Tibial nerve (tissue), 4 donors: Measurements from ENCODE around the gene SEMA3A. TPM values are rescaled to one million over a fixed set of nuclear protein-coding genes. Genes with fewer than 3 reads are reported as not detected.

Experiments used
- DNase-seq, 2 donors: peaks; one replicate each; pipeline ENCODE4 v3.0.0-alpha.2; 2019; ENCODE audit warnings: low spot score in 2 of 2
- H3K27ac ChIP-seq, 4 donors: fragments of 200-600 bp; sonication (generic) in 3 of 4; one replicate each; pipeline ENCODE4 v1.5.1; 2017 to 2019; ENCODE audit warnings: mild to moderate bottlenecking in 1 of 4
- H3K27me3 ChIP-seq, 2 donors: fragments of 200-600 bp; sonication (generic) in 1 of 2; one replicate each; pipeline versions ENCODE4 v1.5.1 to v1.6.0; 2017 to 2019
- H3K36me3 ChIP-seq, 3 donors: fragments of 200-600 bp; sonication (generic); one replicate each; pipeline ENCODE4 v1.5.1; 2018 to 2019
- H3K4me1 ChIP-seq, 4 donors: fragments of 200-600 bp; sonication (generic) in 3 of 4; one replicate each; pipeline ENCODE4 v1.5.1; 2017 to 2019
- H3K4me3 ChIP-seq, 4 donors: fragments of 200-600 bp; sonication (generic) in 3 of 4; one replicate each; pipeline ENCODE4 v1.5.1; 2017 to 2019; ENCODE audit warnings: mild to moderate bottlenecking in 1 of 4, moderate library complexity in 1 of 4
- H3K9me3 ChIP-seq, 4 donors: fragments of 200-600 bp; sonication (generic) in 3 of 4; one replicate each; pipeline ENCODE4 v1.5.1; 2017 to 2019
- EP300 ChIP-seq, 2 donors: sonication (generic); formaldehyde crosslinking; IDR thresholded peaks; one replicate each; pipeline ENCODE4 v1.6.1; 2017; ENCODE audit warnings: antibody characterized with exemption in 2 of 2, mild to moderate bottlenecking in 1 of 2
- POLR2A ChIP-seq, 2 donors: fragments of 450-650 bp; IDR thresholded peaks; one replicate each; pipeline ENCODE4 v1.6.1; 2017; ENCODE audit warnings: antibody characterized with exemption in 2 of 2, mild to moderate bottlenecking in 2 of 2, moderate library complexity in 2 of 2
- WGBS, 2 donors: methylation state at CpG; one replicate each; pipeline ENCODE4 v1.1.5; 2018; 5-methylcytosine and 5-hydroxymethylcytosine counted together
- total RNA-seq, 4 donors: library from RNA; depleted of rRNA; stranded (reverse); fragments of >200 nt; gene quantifications; one replicate each; pipeline ENCODE4 v1.1.0, GENCODE V29; 2016
- TF ChIP-seq, protein P1 (sequence below), 5 experiments: fragments of 200-600 bp in 3 of 5; fragments of 450-650 bp in 2 of 5; sonication (generic) in 3 of 5; IDR thresholded peaks; one replicate each; pipeline ENCODE4 v1.5.1; 2016 to 2019; ENCODE audit warnings: antibody characterized with exemption in 5 of 5, mild to moderate bottlenecking in 3 of 5, moderate library complexity in 2 of 5

Gene SEMA3A
- total RNA-seq, 4 donors from 2014 or later, result 2.9 to 9.3 (median 6.8) TPM

DNA sequence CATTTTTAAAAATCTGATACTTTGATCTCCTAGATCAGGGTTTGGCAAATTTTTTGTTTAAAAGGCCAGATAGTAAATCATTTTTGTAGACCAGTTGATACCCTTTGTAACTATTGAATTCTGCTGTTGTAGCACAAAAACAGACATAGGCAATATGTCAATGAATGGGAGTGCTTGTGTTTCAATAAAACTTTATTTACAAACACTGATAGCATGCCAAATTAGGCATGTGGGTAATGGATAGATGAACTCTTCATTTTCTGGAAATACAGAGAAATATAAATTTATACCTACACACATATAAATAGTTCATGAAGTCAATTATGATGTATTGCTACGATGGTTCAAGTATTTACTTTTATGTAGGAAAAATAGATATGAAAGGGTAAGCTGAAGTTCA lies 60.4 kb downstream of the SEMA3A start:
- Histone ChIP-seq H3K27ac (no peak overlapping the region), H3K4me3 (no peak overlapping the region), H3K27me3 (no peaks in the 10 kb centered on the region), H3K36me3 (no peaks in the 10 kb centered on the region), H3K9me3 (no peaks in the 10 kb centered on the region), H3K4me1 (no peaks in the 10 kb centered on the region)
- DNase-seq, result no peak
- WGBS, 2 donors, result 98% methylated on average over 1 of the region's 1 CpG
- no peak for TF ChIP-seq POLR2A (IDR thresholded peaks at IDR 0.05)
- TF ChIP-seq EP300 (IDR thresholded peaks at IDR 0.05), result no peak
- TF ChIP-seq, protein P1, sequence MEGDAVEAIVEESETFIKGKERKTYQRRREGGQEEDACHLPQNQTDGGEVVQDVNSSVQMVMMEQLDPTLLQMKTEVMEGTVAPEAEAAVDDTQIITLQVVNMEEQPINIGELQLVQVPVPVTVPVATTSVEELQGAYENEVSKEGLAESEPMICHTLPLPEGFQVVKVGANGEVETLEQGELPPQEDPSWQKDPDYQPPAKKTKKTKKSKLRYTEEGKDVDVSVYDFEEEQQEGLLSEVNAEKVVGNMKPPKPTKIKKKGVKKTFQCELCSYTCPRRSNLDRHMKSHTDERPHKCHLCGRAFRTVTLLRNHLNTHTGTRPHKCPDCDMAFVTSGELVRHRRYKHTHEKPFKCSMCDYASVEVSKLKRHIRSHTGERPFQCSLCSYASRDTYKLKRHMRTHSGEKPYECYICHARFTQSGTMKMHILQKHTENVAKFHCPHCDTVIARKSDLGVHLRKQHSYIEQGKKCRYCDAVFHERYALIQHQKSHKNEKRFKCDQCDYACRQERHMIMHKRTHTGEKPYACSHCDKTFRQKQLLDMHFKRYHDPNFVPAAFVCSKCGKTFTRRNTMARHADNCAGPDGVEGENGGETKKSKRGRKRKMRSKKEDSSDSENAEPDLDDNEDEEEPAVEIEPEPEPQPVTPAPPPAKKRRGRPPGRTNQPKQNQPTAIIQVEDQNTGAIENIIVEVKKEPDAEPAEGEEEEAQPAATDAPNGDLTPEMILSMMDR (IDR thresholded peaks at IDR 0.05), result no peak

DNA sequence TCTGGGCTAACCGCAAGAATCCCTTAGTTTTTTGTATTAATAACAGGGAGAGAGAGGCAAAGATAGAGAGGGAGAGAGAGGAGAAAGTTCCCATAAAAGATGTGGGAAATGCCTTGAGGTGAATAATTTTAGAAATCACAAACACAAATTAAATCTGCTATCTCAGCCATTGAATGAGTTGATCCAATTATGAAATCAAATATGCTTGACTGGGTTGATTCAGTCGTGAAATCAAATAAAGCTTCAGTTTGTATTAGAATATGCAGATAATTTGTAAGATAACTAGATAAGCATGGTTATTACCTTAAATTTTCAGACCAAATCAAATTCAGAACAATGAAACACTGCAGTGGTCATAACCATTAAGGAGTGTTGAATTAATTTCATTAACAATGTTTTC lies 68.9 kb downstream of the SEMA3A start:
- Histone ChIP-seq H3K4me3 (no peak overlapping the region), H3K27ac (no peak overlapping the region), H3K9me3 (no peaks in the 10 kb centered on the region), H3K27me3 (no peaks in the 10 kb centered on the region), H3K36me3 (no peaks in the 10 kb centered on the region), H3K4me1 (peaks cover 0 to 4% (median 0%) of the 10 kb centered on the region in 4 donors)
- WGBS, 2 donors, result 96 to 98% methylated on average over 2 of the region's 2 CpGs
- TF ChIP-seq, protein P1 (IDR thresholded peaks at IDR 0.05), result no peak
- TF ChIP-seq EP300 (IDR thresholded peaks at IDR 0.05), result no peak
- no peak for TF ChIP-seq POLR2A (IDR thresholded peaks at IDR 0.05)
- no peak for DNase-seq

DNA sequence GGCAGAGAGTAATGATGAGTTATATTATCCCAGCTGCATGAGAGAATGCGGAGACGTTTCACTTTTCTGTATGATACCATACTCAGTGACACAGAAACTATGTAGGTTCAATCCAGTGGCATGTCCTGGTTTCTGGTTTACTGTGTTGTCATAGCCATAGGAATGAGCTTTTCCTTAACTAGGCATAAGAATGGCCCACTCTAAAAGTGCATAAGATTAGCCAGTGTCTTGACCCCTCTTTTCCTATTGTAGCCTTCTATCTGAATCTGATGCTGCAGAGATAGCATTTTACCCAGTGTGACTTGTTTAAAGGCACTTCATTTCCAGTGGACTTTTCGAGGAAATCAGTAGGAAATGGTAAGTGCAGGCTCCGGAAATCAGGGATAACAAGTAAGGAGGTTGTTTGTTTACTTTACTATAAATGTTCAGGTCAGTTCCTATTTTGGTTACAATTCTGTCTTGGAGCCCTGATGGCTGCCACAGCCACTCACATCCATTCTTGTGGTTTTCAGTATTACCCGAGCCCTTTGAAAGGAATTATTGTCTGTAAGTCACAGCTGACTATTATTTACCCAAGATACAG lies 70.5 kb downstream of the SEMA3A start:
- H3K27ac ChIP-seq, result no peak overlapping the region
- no peaks in the 10 kb centered on the region for H3K9me3 ChIP-seq
- no peaks in the 10 kb centered on the region for H3K27me3 ChIP-seq
- no peak overlapping the region for H3K4me3 ChIP-seq
- H3K36me3 ChIP-seq, result no peaks in the 10 kb centered on the region
- no peak for TF ChIP-seq EP300 (IDR thresholded peaks at IDR 0.05)
- TF ChIP-seq POLR2A (IDR thresholded peaks at IDR 0.05), result no peak
- TF ChIP-seq, protein P1 (IDR thresholded peaks at IDR 0.05), result no peak
- DNase-seq, result no peak
- WGBS, 2 donors, result 36 to 48% methylated on average over 5 of the region's 5 CpGs
- H3K4me1 ChIP-seq, result peaks cover 0 to 4% (median 0%) of the 10 kb centered on the region in 4 donors

DNA sequence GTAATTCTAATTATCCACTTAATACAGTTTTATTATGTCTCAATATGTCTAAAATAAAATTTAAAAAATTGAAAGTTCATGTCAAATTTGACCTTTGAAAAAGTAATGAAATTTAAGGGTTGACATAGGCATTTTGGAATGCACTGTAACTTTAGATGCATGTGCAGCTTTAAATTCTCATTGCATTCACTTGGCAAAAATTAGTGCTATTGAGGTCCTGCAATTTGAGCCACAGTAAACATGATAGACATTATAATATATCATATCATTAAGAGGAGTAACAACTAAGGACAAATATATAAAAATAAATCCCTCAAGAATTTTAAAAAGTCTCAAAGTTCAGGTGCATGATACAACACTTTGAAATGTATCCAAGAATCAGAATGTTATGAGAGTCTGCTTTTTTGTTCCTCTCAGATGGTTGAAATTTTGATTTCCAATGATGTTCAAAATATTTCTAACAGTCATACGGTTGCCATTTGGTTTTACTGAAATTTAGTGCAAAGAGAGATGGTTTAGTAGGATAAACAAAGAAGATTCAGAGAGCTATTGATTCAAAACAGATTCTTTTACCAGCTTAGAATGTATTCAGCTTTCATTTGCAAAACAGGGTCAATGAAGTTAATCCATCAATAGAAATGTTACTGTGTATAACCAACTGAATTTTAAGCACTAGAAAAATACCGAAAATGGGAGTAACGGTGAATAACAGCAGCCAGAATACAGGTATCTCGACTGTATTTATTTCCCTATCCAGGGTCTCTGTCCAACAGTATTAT lies 71.8 kb downstream of the SEMA3A start:
- no peaks in the 10 kb centered on the region for H3K9me3 ChIP-seq
- H3K36me3 ChIP-seq, result no peaks in the 10 kb centered on the region
- 70 to 80% methylated on average over 4 of the region's 4 CpGs for WGBS, 2 donors
- no peak overlapping the region for H3K4me3 ChIP-seq
- DNase-seq, result no peak
- H3K4me1 ChIP-seq, result peaks cover 0 to 4% (median 0%) of the 10 kb centered on the region in 4 donors
- H3K27me3 ChIP-seq, result no peaks in the 10 kb centered on the region
- TF ChIP-seq, protein P1 (IDR thresholded peaks at IDR 0.05), result no peak
- TF ChIP-seq EP300 (IDR thresholded peaks at IDR 0.05) (no peak), POLR2A (IDR thresholded peaks at IDR 0.05) (no peak)
- no peak overlapping the region for H3K27ac ChIP-seq

DNA sequence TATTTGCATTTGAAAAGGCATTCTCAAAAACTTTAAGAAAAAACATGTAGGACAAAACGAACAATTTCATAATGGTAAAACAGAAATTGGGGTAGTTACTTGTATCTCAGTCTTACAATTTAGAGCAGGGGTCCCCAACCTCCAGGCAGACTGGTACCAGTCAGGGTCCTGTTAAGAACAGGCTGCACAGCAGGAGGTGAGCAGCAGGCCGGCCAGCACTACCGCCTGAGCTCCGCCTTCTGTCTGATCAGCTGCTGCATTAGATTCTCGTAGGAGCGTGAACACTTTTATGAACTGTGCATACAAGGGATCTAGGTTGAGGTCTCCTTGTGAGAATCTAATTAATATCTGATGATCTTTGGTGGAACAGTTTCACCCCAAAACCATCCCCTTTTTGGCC lies 77.3 kb downstream of the SEMA3A start:
- TF ChIP-seq EP300 (IDR thresholded peaks at IDR 0.05) (no peak), POLR2A (IDR thresholded peaks at IDR 0.05) (no peak)
- TF ChIP-seq, protein P1 (IDR thresholded peaks at IDR 0.05), result no peak
- peaks cover 0 to 20% (median 4%) of the 10 kb centered on the region in 4 donors for H3K4me1 ChIP-seq
- WGBS, 2 donors, result 94 to 96% methylated on average over 6 of the region's 6 CpGs
- DNase-seq, result no peak
- no peaks in the 10 kb centered on the region for H3K9me3 ChIP-seq
- no peak overlapping the region for H3K4me3 ChIP-seq
- H3K27me3 ChIP-seq, result no peaks in the 10 kb centered on the region
- H3K36me3 ChIP-seq, result no peaks in the 10 kb centered on the region
- no peak overlapping the region for H3K27ac ChIP-seq
